ENCODE results near the gene HGS. TPM values are rescaled to one million over a fixed set of nuclear protein-coding genes. Genes with fewer than 3 reads are reported as not detected.

The HGS gene
- total RNA-seq, 4 donors from 2014 or later, result 62.9 to 98.3 (median 67.3) TPM

- H3K36me3 ChIP-seq, result no peaks in the 10 kb centered on the region
- no peak for DNase-seq
- H3K27me3 ChIP-seq, result no peaks in the 10 kb centered on the region
- no peak overlapping the region for H3K27ac ChIP-seq
- no peak overlapping the region for H3K4me3 ChIP-seq (replicated peaks in 1 of 3)
- WGBS, 2 donors, result 44 to 49% methylated on average over 19 to 26 of the region's 28 CpGs
- TF ChIP-seq POLR2A (IDR thresholded peaks at IDR 0.05) (no peak), CTCF (IDR thresholded peaks at IDR 0.05) (no peak)
- intact Hi-C loops (cut with DNase I), result no loop called here
- H3K4me1 ChIP-seq, result peaks cover 0 to 2% of the 10 kb centered on the region in 2 donors
- no peaks in the 10 kb centered on the region for H3K9me3 ChIP-seq
Observed at GRCh38 chr17:81740395-81740961, 56.7 kb downstream of the HGS start.

DNA sequence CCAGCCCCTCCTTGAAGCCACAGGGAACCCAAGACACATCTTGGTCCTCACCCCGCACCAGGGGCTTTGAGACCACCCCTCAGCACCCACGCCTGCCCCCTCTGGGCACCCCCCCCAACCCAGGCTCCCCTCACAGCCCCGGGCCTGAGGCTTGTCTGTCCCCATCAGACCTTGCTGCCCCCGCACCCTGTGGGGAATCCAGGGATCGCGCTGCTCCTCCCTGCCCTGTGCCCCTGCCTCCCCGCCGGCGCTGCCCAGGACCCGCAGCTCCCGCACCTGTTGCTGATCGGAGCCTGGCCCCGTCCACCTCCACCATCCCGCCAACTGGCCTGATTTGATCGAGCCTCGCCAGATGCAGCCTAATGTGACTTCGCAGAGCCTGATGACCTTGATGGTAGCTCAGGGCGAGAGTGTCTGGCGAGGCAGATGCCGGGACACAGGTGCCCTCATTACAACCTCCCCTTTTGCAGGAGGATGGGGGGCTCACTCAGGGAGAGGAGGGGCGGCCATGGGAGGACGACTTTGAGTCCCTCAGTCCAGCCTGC is 57.3 kb downstream of the HGS start:
- TF ChIP-seq POLR2A (IDR thresholded peaks at IDR 0.05), result no peak
- TF ChIP-seq CTCF (IDR thresholded peaks at IDR 0.05), result no peak
- 55 to 58% methylated on average over 4 to 10 of the region's 22 CpGs for WGBS, 2 donors
- no peaks in the 10 kb centered on the region for H3K36me3 ChIP-seq
- no peak overlapping the region for H3K27ac ChIP-seq
- intact Hi-C loops (cut with DNase I), result no loop called here
- no peaks in the 10 kb centered on the region for H3K4me1 ChIP-seq
- H3K9me3 ChIP-seq, result no peaks in the 10 kb centered on the region
- no peaks in the 10 kb centered on the region for H3K27me3 ChIP-seq
- no peak overlapping the region for H3K4me3 ChIP-seq (replicated peaks in 1 of 3)
- DNase-seq, result no peak

GRCh38 chr17:81741594-81742452 is 58.0 kb downstream of the HGS start:
- no peak for DNase-seq
- TF ChIP-seq CTCF (IDR thresholded peaks at IDR 0.05) (no peak), POLR2A (IDR thresholded peaks at IDR 0.05) (no peak)

More at GRCh38 chr17:81741594-81742452, 58.0 kb downstream of the HGS start:
- Histone ChIP-seq H3K4me3 (replicated peaks in 1 of 3) (no peak overlapping the region), H3K27ac (no peak overlapping the region), H3K9me3 (no peaks in the 10 kb centered on the region), H3K27me3 (no peaks in the 10 kb centered on the region), H3K4me1 (no peaks in the 10 kb centered on the region), H3K36me3 (no peaks in the 10 kb centered on the region)
- intact Hi-C loops (cut with DNase I), result no loop called here
- WGBS, 2 donors, result 46 to 64% methylated on average over 8 to 17 of the region's 26 CpGs

Small RNA genes within 50 kb of the gene (microRNA-seq; reads per million reads assigned to microRNA genes)
- not detected for gene MIR6786

Small RNA genes within 50 kb of the gene (small RNA-seq; reads per million reads assigned to genes)
- not detected for gene MIR6786

Other genes starting within 250 kb of the HGS start
- gene ACTG1, start 171.2 kb upstream of the HGS start, total RNA-seq, result 1,000 to 10,000 TPM; 1,168 to 4,304 (median 2,945) TPM
- gene FSCN2, start 155.6 kb upstream of the HGS start, total RNA-seq, result 10 to 100 TPM in 3 of 4 donors, 1 to 10 TPM in 1; 9.7 to 20.7 (median 17.0) TPM
- 10 to 100 TPM; 24.1 to 35.2 (median 31.0) TPM for gene FAAP100, start 131.7 kb upstream of the HGS start, total RNA-seq
- gene NPLOC4, start 46.9 kb upstream of the HGS start, total RNA-seq, result 10 to 100 TPM; 45.8 to 98.5 (median 58.1) TPM
- gene TSPAN10, start 46.8 kb upstream of the HGS start, total RNA-seq, result 1 to 10 TPM in 1 of 4 donors, under 1 TPM in 2, not detected in 1; 0.29 to 2.6 (median 0.40) TPM
- not detected for gene PDE6G, start 27.5 kb upstream of the HGS start, total RNA-seq
- gene OXLD1, start 17.4 kb upstream of the HGS start, total RNA-seq, result 10 to 100 TPM; 20.5 to 46.3 (median 34.2) TPM
- gene CCDC137, start 17.3 kb upstream of the HGS start, total RNA-seq, result 10 to 100 TPM in 1 of 4 donors, 1 to 10 TPM in 3; 4.4 to 11.4 (median 8.8) TPM
- gene ARL16, start 214 bp upstream of the HGS start, total RNA-seq, result 10 to 100 TPM; 29.7 to 46.5 (median 37.2) TPM
- gene MRPL12, start 19.4 kb downstream of the HGS start, total RNA-seq, result 10 to 100 TPM; 30.7 to 89.3 (median 46.4) TPM
- 10 to 100 TPM in 3 of 4 donors, 1 to 10 TPM in 1; 8.9 to 26.3 (median 20.8) TPM for gene SLC25A10, start 28.3 kb downstream of the HGS start, total RNA-seq
- not detected for gene GCGR, start 120.1 kb downstream of the HGS start, total RNA-seq
- gene MCRIP1, start 149.3 kb downstream of the HGS start, total RNA-seq, result 10 to 100 TPM; 55.2 to 88.6 (median 83.7) TPM
- not detected for gene PPP1R27, start 151.0 kb downstream of the HGS start, total RNA-seq
- 1,000 to 10,000 TPM in 1 of 4 donors, 100 to 1,000 TPM in 3; 548 to 1,124 (median 681) TPM for gene P4HB, start 176.5 kb downstream of the HGS start, total RNA-seq
- gene ARHGDIA, start 187.3 kb downstream of the HGS start, total RNA-seq, result 100 to 1,000 TPM; 115 to 173 (median 164) TPM
- gene ALYREF, start 207.6 kb downstream of the HGS start, total RNA-seq, result 100 to 1,000 TPM in 1 of 4 donors, 10 to 100 TPM in 3; 55.5 to 106 (median 75.4) TPM
- 100 to 1,000 TPM in 3 of 4 donors, 10 to 100 TPM in 1; 88.8 to 202 (median 169) TPM for gene ANAPC11, start 207.7 kb downstream of the HGS start, total RNA-seq
- gene NPB, start 218.2 kb downstream of the HGS start, total RNA-seq, result 1 to 10 TPM in 1 of 4 donors, under 1 TPM in 2, not detected in 1; 0.33 to 1.1 (median 0.38) TPM
- 10 to 100 TPM; 30.4 to 36.5 (median 34.2) TPM for gene PCYT2, start 227.4 kb downstream of the HGS start, total RNA-seq
- gene SIRT7, start 234.2 kb downstream of the HGS start, total RNA-seq, result 10 to 100 TPM in 3 of 4 donors, 1 to 10 TPM in 1; 8.9 to 23.5 (median 15.8) TPM
- 10 to 100 TPM; 28.2 to 51.8 (median 36.4) TPM for gene MAFG, start 243.7 kb downstream of the HGS start, total RNA-seq

Measured in thyroid gland (tissue), 4 donors.